OCI-M2 (cell line): ENCODE measurements around the gene PLEK.
"Not testable (repeated sequence)": the region's sequence is repeated elsewhere in the genome, so short reads cannot be mapped to it uniquely, and the experiment has no call there.

ENCODE experiments used
- DNase-seq: peaks from one replicate; lab custom pipeline; 2025; ENCODE audit not compliant: unreplicated experiment; lab: John Stamatoyannopoulos, UW

The PLEK gene

GRCh38 chr2:68365087-68365486, at the start of gene PLEK:
PLEK (plus strand) TSS chr2:68365282; CDS start chr2:68365352, 70 bp downstream.
- DNase-seq: no peak

GRCh38 chr2:68316111-68316510, 49.0 kb upstream of the PLEK start:
- DNase-seq: no peak

- DNase-seq: no peak
These were observed 46.8 kb upstream of the PLEK start for GRCh38 chr2:68317971-68318913.

GRCh38 chr2:68318914-68319397, 46.1 kb upstream of the PLEK start:
- no peak for DNase-seq

- DNase-seq: no peak
These were observed 45.5 kb upstream of the PLEK start, which contains the start of gene CNRIP1 for GRCh38 chr2:68319398-68320117. CNRIP1 (minus strand) TSS chr2:68319949; CDS start chr2:68319400, 549 bp downstream.

GRCh38 chr2:68320118-68320641, 44.9 kb upstream of the PLEK start:
- no peak for DNase-seq

GRCh38 chr2:68325056-68325455, 40.0 kb upstream of the PLEK start:
- no peak for DNase-seq

- no peak for DNase-seq
These were observed 36.2 kb upstream of the PLEK start for GRCh38 chr2:68328901-68329300.

- DNase-seq: no peak
These were observed 34.4 kb upstream of the PLEK start for GRCh38 chr2:68330691-68331090.

- no peak for DNase-seq
These were observed 32.1 kb upstream of the PLEK start for GRCh38 chr2:68333009-68333408.

GRCh38 chr2:68333931-68334330, 31.2 kb upstream of the PLEK start:
- DNase-seq: no peak

- no peak for DNase-seq
These were observed 28.9 kb upstream of the PLEK start for GRCh38 chr2:68336192-68336591.

GRCh38 chr2:68340226-68341061, 24.6 kb upstream of the PLEK start:
- DNase-seq: no peak

GRCh38 chr2:68341062-68341329, 24.1 kb upstream of the PLEK start:
- no peak for DNase-seq

GRCh38 chr2:68341583-68341982, 23.5 kb upstream of the PLEK start:
- no peak for DNase-seq

- DNase-seq: no peak
These were observed 22.6 kb upstream of the PLEK start for GRCh38 chr2:68342470-68342869.

- no peak for DNase-seq
These were observed 21.1 kb upstream of the PLEK start for GRCh38 chr2:68344031-68344430.

- DNase-seq: no peak
These were observed 19.8 kb upstream of the PLEK start for GRCh38 chr2:68345129-68345875.

- DNase-seq: not testable (repeated sequence)
These were observed 16.0 kb upstream of the PLEK start for GRCh38 chr2:68349091-68349490.

- DNase-seq: no peak
These were observed 13.1 kb upstream of the PLEK start for GRCh38 chr2:68351997-68352396.
